ENCODE results near the gene GLYATL3.

The GLYATL3 gene

DNA sequence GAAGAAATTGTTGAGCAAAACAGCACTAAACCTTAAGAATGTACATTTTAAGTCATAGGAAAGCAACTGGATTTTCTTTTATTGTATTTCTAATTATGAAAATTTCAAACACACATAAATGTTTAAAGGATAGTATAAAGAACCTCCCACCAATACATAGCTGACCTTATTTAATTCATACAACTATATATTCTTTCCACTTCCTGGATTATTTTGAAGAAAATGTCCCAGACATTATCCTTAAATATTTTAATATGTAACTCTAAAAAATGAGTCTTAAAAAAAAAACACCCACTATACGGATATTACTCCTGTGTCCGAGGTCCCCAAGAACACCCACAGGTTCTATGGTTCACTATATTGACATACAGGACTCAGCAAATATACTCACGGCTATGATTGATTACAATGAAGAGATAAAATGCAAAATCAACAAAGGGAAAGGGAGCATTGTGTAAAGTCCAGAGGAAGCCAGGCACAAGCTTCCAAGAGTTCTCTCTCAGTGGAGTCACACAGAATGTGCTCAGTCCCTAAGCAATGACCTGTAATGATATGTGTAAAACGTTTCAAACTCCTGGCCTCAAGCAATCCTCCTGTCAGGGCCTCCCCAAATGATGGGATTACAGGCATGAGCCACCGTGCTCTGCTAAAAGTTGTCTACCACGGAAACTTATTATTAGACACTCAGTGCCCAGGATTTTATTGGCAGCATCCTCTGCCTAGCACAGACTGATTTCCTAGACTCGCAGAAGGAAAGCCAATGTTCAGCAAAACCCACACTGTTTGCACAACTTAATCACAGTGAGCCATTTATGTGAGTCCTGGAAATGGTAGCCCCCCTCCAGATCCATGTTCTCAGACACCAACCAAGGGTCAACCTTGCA lies 23.2 kb downstream of the GLYATL3 start:
- in situ Hi-C loops (cut with HindIII; ENCODE audit: low sequenced_read_pairs), result no loop called here
- no peak overlapping the region for H3K4me3 ChIP-seq (ENCODE audit: low read depth, low read length)
- TF ChIP-seq CTCF (IDR thresholded peaks at IDR 0.05; ENCODE audit: low read depth, low read length, missing control alignments), result no peak
- DNase-seq (ENCODE audit: low read depth), result no peak

- DNase-seq (ENCODE audit: low read depth), result no peak
- no peak for TF ChIP-seq CTCF (IDR thresholded peaks at IDR 0.05; ENCODE audit: low read depth, low read length, missing control alignments)
- in situ Hi-C loops (cut with HindIII; ENCODE audit: low sequenced_read_pairs), result no loop called here
- no peak overlapping the region for H3K4me3 ChIP-seq (ENCODE audit: low read depth, low read length)
Measured at GRCh38 chr6:49523901-49524300, 24.2 kb downstream of the GLYATL3 start.

DNA sequence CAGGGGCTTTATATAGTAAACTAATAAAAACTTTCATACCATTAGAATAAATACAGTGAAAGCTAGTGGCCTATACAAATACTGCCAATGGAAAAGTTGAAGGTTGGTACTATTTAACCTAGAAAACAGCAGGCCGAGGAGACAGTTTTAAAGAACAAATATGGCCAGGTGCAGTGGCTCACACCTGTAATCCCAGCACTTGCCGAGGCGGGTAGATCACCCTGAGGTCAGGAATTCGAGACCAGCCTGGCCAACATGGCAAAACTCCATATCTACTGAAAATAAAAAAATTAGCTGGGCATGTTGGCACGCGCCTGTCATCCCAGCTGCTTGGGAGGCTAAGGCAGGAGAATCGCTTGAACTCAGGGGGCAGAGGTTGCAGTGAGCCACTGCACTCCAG lies 24.8 kb downstream of the GLYATL3 start:
- no peak for DNase-seq (ENCODE audit: low read depth)
- H3K4me3 ChIP-seq (ENCODE audit: low read depth, low read length), result no peak overlapping the region
- in situ Hi-C loops (cut with HindIII; ENCODE audit: low sequenced_read_pairs), result no loop called here
- TF ChIP-seq CTCF (IDR thresholded peaks at IDR 0.05; ENCODE audit: low read depth, low read length, missing control alignments), result no peak

- H3K4me3 ChIP-seq (ENCODE audit: low read depth, low read length), result no peak overlapping the region
- DNase-seq (ENCODE audit: low read depth), result no peak
- in situ Hi-C loops (cut with HindIII; ENCODE audit: low sequenced_read_pairs), result no loop called here
- TF ChIP-seq CTCF (IDR thresholded peaks at IDR 0.05; ENCODE audit: low read depth, low read length, missing control alignments), result no peak
Measured at GRCh38 chr6:49526598-49526997, 26.9 kb downstream of the GLYATL3 start.

GRCh38 chr6:49527320-49527719 lies 27.6 kb downstream of the GLYATL3 start:
- TF ChIP-seq CTCF (IDR thresholded peaks at IDR 0.05; ENCODE audit: low read depth, low read length, missing control alignments), result no peak
- in situ Hi-C loops (cut with HindIII; ENCODE audit: low sequenced_read_pairs), result no loop called here
- no peak for DNase-seq (ENCODE audit: low read depth)
- no peak overlapping the region for H3K4me3 ChIP-seq (ENCODE audit: low read depth, low read length)

DNA sequence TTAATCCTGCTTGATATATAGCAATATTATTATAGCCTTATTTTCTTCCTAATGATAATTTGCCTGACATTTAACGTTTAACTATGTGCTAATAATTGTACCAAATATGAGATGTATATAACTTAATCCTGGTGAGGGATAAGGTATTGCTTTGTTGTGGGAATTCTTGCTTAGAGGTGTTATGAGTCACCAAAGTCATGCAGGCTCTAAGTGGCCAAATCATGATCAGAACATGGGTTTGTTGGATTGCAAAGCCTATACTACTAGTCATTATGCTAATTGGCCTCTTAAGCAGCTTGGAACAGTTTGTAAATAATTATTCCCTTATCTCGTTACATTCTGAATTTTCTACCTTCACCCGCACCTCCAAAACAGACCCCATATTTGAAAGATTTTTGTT lies 28.8 kb downstream of the GLYATL3 start:
- TF ChIP-seq CTCF (IDR thresholded peaks at IDR 0.05; ENCODE audit: low read depth, low read length, missing control alignments), result no peak
- in situ Hi-C loops (cut with HindIII; ENCODE audit: low sequenced_read_pairs), result no loop called here
- H3K4me3 ChIP-seq (ENCODE audit: low read depth, low read length), result no peak overlapping the region
- DNase-seq (ENCODE audit: low read depth), result no peak

Measured in astrocyte of the cerebellum (primary cell).